Body of pancreas (tissue), 4 donors: Measurements from ENCODE around the gene ZMYND10.

Source experiments
- CTCF ChIP-seq, 7 experiments: fragments of 450-650 bp in 4 of 7; fragments of 200-600 bp in 3 of 7; sonication (generic) in 3 of 7; IDR thresholded peaks; one replicate each; pipeline ENCODE4 v1.5.1; 2016 to 2019; ENCODE audit warnings: antibody characterized with exemption in 7 of 7
- POLR2A ChIP-seq, 3 donors: fragments of 450-650 bp; IDR thresholded peaks; one replicate each; pipeline ENCODE4 v1.6.1; 2016; ENCODE audit warnings: antibody characterized with exemption in 3 of 3, mild to moderate bottlenecking in 2 of 3

- TF ChIP-seq CTCF (IDR thresholded peaks at IDR 0.05): no peak
- TF ChIP-seq POLR2A (IDR thresholded peaks at IDR 0.05): no peak
These were observed 11.0 kb downstream of the ZMYND10 start for GRCh38 chr3:50334339-50335075.
